Measurements from ENCODE around the gene SPSB4. TPM values are rescaled to one million over a fixed set of nuclear protein-coding genes. Genes with fewer than 3 reads are reported as not detected.

The SPSB4 gene
- total RNA-seq, 1 donor from 2014 or later: not detected

- intact Hi-C loops (cut with DNase I): no loop called here
- H3K9me3 ChIP-seq: no peaks in the 10 kb centered on the region
- no peak for TF ChIP-seq CTCF (IDR thresholded peaks at IDR 0.05)
- DNase-seq (ENCODE audit: low spot score in 2 of 2): no peak
- no peaks in the 10 kb centered on the region for H3K4me1 ChIP-seq
- H3K27me3 ChIP-seq: no peaks in the 10 kb centered on the region
- H3K27ac ChIP-seq: no peak overlapping the region
- no peak overlapping the region for H3K4me3 ChIP-seq
- H3K36me3 ChIP-seq: no peaks in the 10 kb centered on the region
These were observed 9.2 kb downstream of the SPSB4 start for GRCh38 chr3:141060327-141060726.

- no peaks in the 10 kb centered on the region for H3K9me3 ChIP-seq
- no peaks in the 10 kb centered on the region for H3K4me1 ChIP-seq
- no peaks in the 10 kb centered on the region for H3K27me3 ChIP-seq
- intact Hi-C loops (cut with DNase I): no loop called here
- no peak overlapping the region for H3K4me3 ChIP-seq
- no peak for DNase-seq (ENCODE audit: low spot score in 2 of 2)
- no peak for TF ChIP-seq CTCF (IDR thresholded peaks at IDR 0.05)
- no peaks in the 10 kb centered on the region for H3K36me3 ChIP-seq
- no peak overlapping the region for H3K27ac ChIP-seq
These were observed 12.7 kb downstream of the SPSB4 start for GRCh38 chr3:141063831-141064230.

DNA sequence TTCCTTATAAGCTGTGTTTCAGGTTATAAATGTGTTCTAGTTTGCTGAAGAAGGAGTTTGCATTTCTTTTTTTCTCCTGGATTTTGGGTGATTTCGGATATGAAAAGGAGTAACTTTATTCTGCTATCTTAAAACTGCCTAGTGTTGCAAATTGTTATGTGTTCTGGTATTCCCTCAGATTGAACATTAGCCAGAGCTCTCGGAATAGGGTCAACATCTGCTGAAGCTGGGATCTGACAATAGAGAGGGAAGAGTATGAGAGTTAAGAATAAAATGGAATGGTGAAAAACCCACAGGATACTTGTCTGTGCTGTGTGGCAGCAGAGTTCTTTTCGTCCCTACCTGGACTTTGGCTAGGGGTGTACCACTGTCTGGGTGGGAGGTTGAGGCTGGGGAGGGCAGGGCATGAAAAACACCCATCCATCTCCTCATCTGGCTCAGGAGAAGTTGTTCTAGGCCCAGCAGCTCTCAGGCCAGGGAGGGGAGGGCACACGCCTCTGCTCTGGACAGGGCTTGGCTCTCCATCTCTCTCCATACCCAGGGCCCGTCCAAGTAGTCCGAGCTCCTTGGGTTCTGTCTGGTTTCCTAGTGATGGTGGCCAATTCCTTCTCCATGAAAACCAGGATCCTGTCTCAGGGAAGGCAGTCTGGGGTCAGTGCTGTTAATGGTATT lies 13.2 kb downstream of the SPSB4 start:
- H3K4me1 ChIP-seq: no peaks in the 10 kb centered on the region
- no peaks in the 10 kb centered on the region for H3K27me3 ChIP-seq
- no peak overlapping the region for H3K4me3 ChIP-seq
- no peaks in the 10 kb centered on the region for H3K36me3 ChIP-seq
- intact Hi-C loops (cut with DNase I): no loop called here
- TF ChIP-seq CTCF (IDR thresholded peaks at IDR 0.05): no peak
- H3K27ac ChIP-seq: no peak overlapping the region
- no peaks in the 10 kb centered on the region for H3K9me3 ChIP-seq
- DNase-seq (ENCODE audit: low spot score in 2 of 2): no peak

GRCh38 chr3:141065258-141065657 lies 14.1 kb downstream of the SPSB4 start:
- Histone ChIP-seq H3K9me3 (no peaks in the 10 kb centered on the region), H3K4me3 (no peak overlapping the region), H3K36me3 (no peaks in the 10 kb centered on the region), H3K27ac (no peak overlapping the region), H3K4me1 (no peaks in the 10 kb centered on the region), H3K27me3 (no peaks in the 10 kb centered on the region)
- intact Hi-C loops (cut with DNase I): no loop called here
- DNase-seq (ENCODE audit: low spot score in 2 of 2): peak in 1 of 2 donors; percentile 27
- no peak for TF ChIP-seq CTCF (IDR thresholded peaks at IDR 0.05)

DNA sequence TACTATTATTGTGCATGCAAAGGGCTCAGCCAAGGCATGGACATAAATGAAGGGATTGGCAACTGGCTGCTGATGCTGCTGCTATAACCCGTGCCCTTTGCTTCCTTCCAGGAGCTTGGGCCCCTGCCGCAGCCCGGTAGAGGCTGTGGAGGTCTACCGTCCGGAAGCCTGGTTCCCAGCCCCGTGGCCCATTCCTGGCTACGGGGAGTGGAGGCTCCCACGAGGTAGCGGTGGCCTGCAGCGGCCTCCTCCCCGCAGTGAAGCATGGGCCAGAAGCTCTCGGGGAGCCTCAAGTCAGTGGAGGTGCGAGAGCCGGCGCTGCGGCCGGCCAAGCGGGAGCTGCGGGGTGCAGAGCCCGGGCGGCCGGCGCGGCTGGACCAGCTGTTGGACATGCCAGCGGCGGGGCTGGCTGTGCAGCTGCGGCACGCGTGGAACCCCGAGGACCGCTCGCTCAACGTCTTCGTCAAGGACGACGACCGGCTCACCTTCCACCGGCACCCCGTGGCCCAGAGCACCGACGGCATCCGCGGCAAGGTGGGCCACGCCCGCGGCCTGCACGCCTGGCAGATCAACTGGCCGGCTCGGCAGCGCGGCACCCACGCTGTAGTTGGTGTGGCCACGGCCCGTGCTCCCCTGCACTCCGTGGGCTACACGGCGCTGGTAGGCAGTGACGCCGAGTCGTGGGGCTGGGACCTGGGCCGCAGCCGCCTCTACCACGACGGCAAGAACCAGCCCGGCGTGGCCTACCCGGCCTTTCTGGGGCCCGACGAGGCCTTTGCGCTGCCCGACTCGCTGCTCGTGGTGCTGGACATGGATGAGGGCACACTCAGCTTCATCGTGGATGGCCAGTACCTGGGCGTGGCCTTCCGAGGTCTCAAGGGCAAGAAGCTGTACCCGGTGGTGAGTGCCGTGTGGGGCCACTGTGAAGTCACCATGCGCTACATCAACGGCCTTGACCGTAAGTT lies 15.0 kb downstream of the SPSB4 start:
- intact Hi-C loops (cut with DNase I): no loop called here
- no peak overlapping the region for H3K4me3 ChIP-seq
- no peak overlapping the region for H3K27ac ChIP-seq
- TF ChIP-seq CTCF (IDR thresholded peaks at IDR 0.05): no peak
- H3K4me1 ChIP-seq: no peaks in the 10 kb centered on the region
- no peaks in the 10 kb centered on the region for H3K9me3 ChIP-seq
- no peaks in the 10 kb centered on the region for H3K36me3 ChIP-seq
- no peaks in the 10 kb centered on the region for H3K27me3 ChIP-seq
- DNase-seq (ENCODE audit: low spot score in 2 of 2): peak in 1 of 2 donors; percentile 52
